CD4-positive, alpha-beta memory T cell (primary cell): ENCODE results near the gene SMIM1. TPM values are rescaled to one million over a fixed set of nuclear protein-coding genes. Genes with fewer than 3 reads are reported as not detected.

Source experiments
- CTCF ChIA-PET: fragments of 350-600 bp; sonication (Branson Sonifier 250); formaldehyde crosslinking; loops from one replicate; lab custom pipeline; 2021; ENCODE audit warnings: inconsistent platforms; ENCODE audit not compliant: partially characterized antibody; lab: Charles Lee
- POLR2A ChIA-PET: fragments of 350-600 bp; sonication (Branson Sonifier 250); formaldehyde crosslinking; loops from one replicate; lab custom pipeline; 2021; ENCODE audit not compliant: partially characterized antibody; lab: Charles Lee
- DNase-seq, 5 donors: peaks; one replicate each; pipeline versions ENCODE4 v3.0.0 to v3.0.0-alpha.2; 2020 to 2022; ENCODE audit warnings: mixed read lengths in 1 of 5
- H3K27ac ChIP-seq: one replicate; pipeline ENCODE4 v1.7.0; 2013; ENCODE audit warnings: low read depth, low read length
- H3K27me3 ChIP-seq: 2 replicates; pipeline ENCODE4 v1.7.0; 2013; ENCODE audit warnings: mild to moderate bottlenecking, low read length, moderate library complexity; ENCODE audit not compliant: insufficient read depth
- H3K36me3 ChIP-seq: 2 replicates; pipeline ENCODE4 v1.7.0; 2013; ENCODE audit warnings: mild to moderate bottlenecking, low read length, moderate library complexity; ENCODE audit not compliant: insufficient read depth
- H3K4me1 ChIP-seq: 2 replicates; pipeline ENCODE4 v1.7.0; 2013; ENCODE audit warnings: mild to moderate bottlenecking, low read length, moderate library complexity; ENCODE audit not compliant: insufficient read depth
- H3K4me3 ChIP-seq, 2 donors: one replicate each; pipeline ENCODE4 v1.7.0; 2013; ENCODE audit warnings: low read length in 2 of 2, mild to moderate bottlenecking in 1 of 2
- H3K9me3 ChIP-seq, 2 donors: one replicate each; pipeline ENCODE4 v1.7.0; 2013; ENCODE audit warnings: low read length in 2 of 2, control low read depth in 1 of 2; ENCODE audit not compliant: control insufficient read depth in 1 of 2
- H3K27ac Mint-ChIP-seq, 7 donors: one replicate each; pipeline ENCODE4 v1.8.0; 2020 to 2021; ENCODE audit warnings: mixed read lengths in 7 of 7, mild to moderate bottlenecking in 6 of 7, inconsistent platforms in 3 of 7, moderate library complexity in 3 of 7
- H3K27me3 Mint-ChIP-seq, 2 donors: one replicate each; pipeline ENCODE4 v1.8.0; 2020 to 2021; ENCODE audit warnings: mixed read lengths in 2 of 2
- H3K36me3 Mint-ChIP-seq, 2 donors: one replicate each; pipeline ENCODE4 v1.8.0; 2020 to 2021; ENCODE audit warnings: mixed read lengths in 2 of 2, inconsistent platforms in 1 of 2, mild to moderate bottlenecking in 1 of 2
- H3K4me1 Mint-ChIP-seq, 4 donors: one replicate each; pipeline ENCODE4 v1.8.0; 2020 to 2021; ENCODE audit warnings: mixed read lengths in 4 of 4, mild to moderate bottlenecking in 1 of 4
- H3K4me3 Mint-ChIP-seq, 8 donors: one replicate each; pipeline ENCODE4 v1.8.0; 2020 to 2021; ENCODE audit warnings: mixed read lengths in 8 of 8, mild to moderate bottlenecking in 7 of 8, moderate library complexity in 6 of 8, inconsistent platforms in 3 of 8
- H3K9me3 Mint-ChIP-seq, 8 donors: one replicate each; pipeline ENCODE4 v1.8.0; 2020 to 2021; ENCODE audit warnings: mixed read lengths in 8 of 8, mild to moderate bottlenecking in 5 of 8, inconsistent platforms in 3 of 8, moderate library complexity in 1 of 8
- intact Hi-C: fragments of 100-400 bp; cut with micrococcal nuclease; formaldehyde crosslinking; loops from one replicate; pipeline ENCODE4 v1.15.1; 2023
- polyA plus RNA-seq, 2 donors: library from polyadenylated mRNA; unstranded; fragments of 300-500 nt; fragmentation: Illumina TruSeq; gene quantifications; one replicate each; pipeline ENCODE4 v1.2.3, GENCODE V29; 2021
- total RNA-seq, 2 experiments: library from RNA; stranded (reverse); gene quantifications; one replicate each; pipeline ENCODE4 v1.2.3, GENCODE V29; 2021

SMIM1 gene
- total and polyA plus RNA-seq, 4 experiments from 2014 or later: 0.52 to 4.7 (median 2.3) TPM

- POLR2A ChIA-PET: no interaction called here
- H3K27me3 Mint-ChIP-seq: peaks cover 18 to 19% of the 10 kb centered on the region in 2 donors
- H3K4me3 Mint-ChIP-seq: no peak overlapping the region
- Histone ChIP-seq H3K4me1 (no peaks in the 10 kb centered on the region), H3K27ac (no peak overlapping the region), H3K9me3 (no peaks in the 10 kb centered on the region), H3K27me3 (no peaks in the 10 kb centered on the region), H3K4me3 (no peak overlapping the region), H3K36me3 (no peaks in the 10 kb centered on the region)
- H3K27ac Mint-ChIP-seq: no peak overlapping the region
- CTCF ChIA-PET: no interaction called here
- DNase-seq: no peak
- peaks cover 0 to 3% (median 0%) of the 10 kb centered on the region in 8 donors for H3K9me3 Mint-ChIP-seq
- no peaks in the 10 kb centered on the region for H3K36me3 Mint-ChIP-seq
- H3K4me1 Mint-ChIP-seq: no peaks in the 10 kb centered on the region
- intact Hi-C loops: no loop called here
These were observed 11.1 kb upstream of the SMIM1 start for GRCh38 chr1:3761296-3762010.

DNA sequence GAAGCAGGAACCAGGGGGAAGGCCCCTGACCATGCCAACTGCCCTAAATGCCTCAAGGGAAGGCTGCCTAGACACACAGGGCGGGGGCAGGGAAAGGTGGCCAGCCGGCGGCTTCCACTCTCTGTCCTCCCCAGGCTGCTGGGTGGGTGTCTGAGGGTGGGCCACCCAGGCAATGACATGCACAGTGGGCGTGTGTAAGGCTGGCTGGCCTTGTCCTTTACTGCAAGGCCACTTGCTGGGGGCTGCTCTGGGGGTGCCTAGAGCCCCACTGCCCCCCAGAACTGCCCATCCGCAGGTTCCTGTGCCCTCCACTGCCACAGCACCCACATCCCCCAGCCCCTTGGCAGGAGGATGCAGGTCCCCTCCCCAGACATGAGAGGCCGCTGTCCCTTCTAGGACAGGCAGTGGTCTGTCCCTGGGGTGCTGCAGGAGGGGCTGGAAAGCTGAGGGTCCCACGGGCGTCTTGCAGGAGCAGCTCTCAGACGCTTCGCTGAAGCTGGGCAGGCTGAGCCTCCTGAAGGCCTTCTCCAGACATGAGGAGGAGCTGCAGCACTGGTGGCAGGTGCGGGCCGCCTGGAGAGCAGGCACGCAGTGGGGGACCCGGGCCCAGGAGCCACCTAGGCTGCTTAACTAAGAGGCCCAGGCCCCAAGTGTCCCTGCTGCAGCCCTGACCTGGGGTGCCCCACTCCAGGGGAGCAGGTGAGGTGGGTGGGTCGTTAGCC is 10.2 kb upstream of the SMIM1 start:
- Mint-ChIP-seq H3K9me3 (peaks cover 0 to 3% (median 0%) of the 10 kb centered on the region in 8 donors), H3K27me3 (peaks cover 18 to 19% of the 10 kb centered on the region in 2 donors), H3K36me3 (no peaks in the 10 kb centered on the region), H3K4me1 (no peaks in the 10 kb centered on the region), H3K27ac (no peak overlapping the region), H3K4me3 (no peak overlapping the region)
- ChIA-PET CTCF (no interaction called here), POLR2A (no interaction called here)
- DNase-seq: no peak
- intact Hi-C loops: no loop called here
- no peaks in the 10 kb centered on the region for H3K9me3 ChIP-seq
- H3K27ac ChIP-seq: no peak overlapping the region
- H3K36me3 ChIP-seq: no peaks in the 10 kb centered on the region
- H3K4me3 ChIP-seq: no peak overlapping the region
- H3K4me1 ChIP-seq: no peaks in the 10 kb centered on the region
- H3K27me3 ChIP-seq: no peaks in the 10 kb centered on the region

DNA sequence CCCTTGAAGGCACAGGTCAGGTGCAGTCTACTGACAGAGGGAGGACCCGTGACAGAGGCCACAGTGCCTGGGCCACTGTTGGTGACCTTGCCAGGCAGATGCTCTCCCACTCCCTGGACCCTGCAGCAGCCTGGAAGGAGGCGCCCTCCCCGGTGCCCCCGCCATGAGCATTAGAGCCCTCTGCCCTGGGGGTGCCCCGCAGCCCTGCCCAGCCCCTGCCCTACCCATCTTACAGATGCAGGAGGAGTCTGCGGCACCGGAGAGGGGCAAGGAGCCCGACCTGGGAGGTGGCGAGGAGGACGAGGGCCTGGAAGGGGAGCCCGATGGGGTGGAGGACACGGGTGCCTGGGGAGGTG is 9.7 kb upstream of the SMIM1 start:
- CTCF ChIA-PET: no interaction called here
- H3K9me3 ChIP-seq: no peaks in the 10 kb centered on the region
- H3K9me3 Mint-ChIP-seq: peaks cover 0 to 3% (median 0%) of the 10 kb centered on the region in 8 donors

GRCh38 chr1:3763351-3764125 is 9.0 kb upstream of the SMIM1 start:
- H3K9me3 ChIP-seq: no peaks in the 10 kb centered on the region
- no peak overlapping the region for H3K4me3 Mint-ChIP-seq
- no peaks in the 10 kb centered on the region for H3K36me3 Mint-ChIP-seq
- intact Hi-C loops: no loop called here
- POLR2A ChIA-PET: no interaction called here
- H3K36me3 ChIP-seq: no peaks in the 10 kb centered on the region
- no peaks in the 10 kb centered on the region for H3K4me1 Mint-ChIP-seq
- H3K27ac ChIP-seq: no peak overlapping the region
- H3K4me1 ChIP-seq: no peaks in the 10 kb centered on the region
- H3K27me3 ChIP-seq: no peaks in the 10 kb centered on the region
- CTCF ChIA-PET: no interaction called here
- H3K4me3 ChIP-seq: no peak overlapping the region
- peaks cover 0 to 3% (median 0%) of the 10 kb centered on the region in 8 donors for H3K9me3 Mint-ChIP-seq
- H3K27ac Mint-ChIP-seq: no peak overlapping the region
- peaks cover 18 to 22% of the 10 kb centered on the region in 2 donors for H3K27me3 Mint-ChIP-seq
- DNase-seq: no peak

More for the DNA sequence above, 9.7 kb upstream of the SMIM1 start:
- intact Hi-C loops: no loop called here
- H3K4me1 ChIP-seq: no peaks in the 10 kb centered on the region
- Mint-ChIP-seq H3K4me1 (no peaks in the 10 kb centered on the region), H3K36me3 (no peaks in the 10 kb centered on the region), H3K27me3 (peaks cover 19 to 22% of the 10 kb centered on the region in 2 donors), H3K4me3 (no peak overlapping the region), H3K27ac (no peak overlapping the region)
- POLR2A ChIA-PET: no interaction called here
- H3K27me3 ChIP-seq: no peaks in the 10 kb centered on the region
- no peak for DNase-seq
- H3K27ac ChIP-seq: no peak overlapping the region
- H3K4me3 ChIP-seq: no peak overlapping the region
- H3K36me3 ChIP-seq: no peaks in the 10 kb centered on the region

GRCh38 chr1:3767328-3767925 is 5.1 kb upstream of the SMIM1 start:
- no peaks in the 10 kb centered on the region for H3K9me3 ChIP-seq
- no peaks in the 10 kb centered on the region for H3K36me3 ChIP-seq
- ChIA-PET CTCF (no interaction called here), POLR2A (interaction anchor here (0.6 kb wide), 1 partner anchor 20 kb away, joined by 3 read pairs; no protein-coding TSS in a partner anchor)
- no peaks in the 10 kb centered on the region for H3K27me3 ChIP-seq
- Mint-ChIP-seq H3K9me3 (no peaks in the 10 kb centered on the region), H3K36me3 (no peaks in the 10 kb centered on the region), H3K27me3 (peaks cover 4 to 14% of the 10 kb centered on the region in 2 donors), H3K4me1 (peaks cover 2 to 10% (median 6%) of the 10 kb centered on the region in 4 donors), H3K27ac (no peak overlapping the region), H3K4me3 (no peak overlapping the region)
- DNase-seq: no peak
- H3K27ac ChIP-seq: no peak overlapping the region
- intact Hi-C loops: no loop called here
- H3K4me3 ChIP-seq: no peak overlapping the region
- H3K4me1 ChIP-seq: peaks cover 9% of the 10 kb centered on the region

GRCh38 chr1:3768811-3769390 is 3.6 kb upstream of the SMIM1 start:
- Mint-ChIP-seq H3K27ac (no peak overlapping the region), H3K9me3 (no peaks in the 10 kb centered on the region)
- DNase-seq: no peak

More at GRCh38 chr1:3768811-3769390, 3.6 kb upstream of the SMIM1 start:
- peaks cover 4 to 14% of the 10 kb centered on the region in 2 donors for H3K27me3 Mint-ChIP-seq
- H3K9me3 ChIP-seq: no peaks in the 10 kb centered on the region
- H3K27me3 ChIP-seq: no peaks in the 10 kb centered on the region
- peaks cover 2 to 13% (median 6%) of the 10 kb centered on the region in 4 donors for H3K4me1 Mint-ChIP-seq
- H3K4me3 Mint-ChIP-seq: no peak overlapping the region
- H3K4me3 ChIP-seq: no peak overlapping the region
- intact Hi-C loops: no loop called here
- POLR2A ChIA-PET: no interaction called here
- peaks cover 16% of the 10 kb centered on the region for H3K4me1 ChIP-seq
- no peak overlapping the region for H3K27ac ChIP-seq
- H3K36me3 Mint-ChIP-seq: no peaks in the 10 kb centered on the region
- CTCF ChIA-PET: interaction anchor here (1.1 to 1.2 kb wide), 2 partner anchors 12 to 44 kb away, joined by 3 to 4 read pairs; no protein-coding TSS in a partner anchor
- H3K36me3 ChIP-seq: no peaks in the 10 kb centered on the region
